HepG2 (cell line): ENCODE data around the gene ZFP36L2. TPM values are rescaled to one million over a fixed set of nuclear protein-coding genes. Genes with fewer than 3 reads are reported as not detected.

Experiments used
- DZIP1 ChIP-seq: sonication (generic); formaldehyde crosslinking; IDR thresholded peaks from 2 replicates; pipeline ENCODE4 v1.5.0; 2020; ENCODE audit warnings: mild to moderate bottlenecking, missing genetic modification reagents
- HHEX ChIP-seq: IDR thresholded peaks from 2 replicates; pipeline ENCODE4 v1.6.1; 2016; ENCODE audit warnings: control low read depth
- JUN ChIP-seq: sonication (generic); formaldehyde crosslinking; IDR thresholded peaks from 2 replicates; pipeline ENCODE4 v1.4.0; 2020; ENCODE audit warnings: mild to moderate bottlenecking, missing genetic modification reagents
- PATZ1 ChIP-seq: sonication (generic); formaldehyde crosslinking; IDR thresholded peaks from 2 replicates; pipeline ENCODE4 v1.4.0; 2020; ENCODE audit warnings: missing genetic modification reagents
- TSC22D2 ChIP-seq: sonication (generic); formaldehyde crosslinking; IDR thresholded peaks from 2 replicates; pipeline ENCODE4 v1.5.1; 2020; ENCODE audit warnings: missing genetic modification reagents, mild to moderate bottlenecking, borderline replicate concordance
- ZC3H4 ChIP-seq: sonication (generic); formaldehyde crosslinking; IDR thresholded peaks from 2 replicates; pipeline ENCODE4 v1.4.0; 2020; ENCODE audit warnings: missing genetic modification reagents, borderline replicate concordance
- ZIK1 ChIP-seq: sonication (generic); formaldehyde crosslinking; IDR thresholded peaks from 2 replicates; pipeline ENCODE4 v1.5.0; 2020; ENCODE audit warnings: mild to moderate bottlenecking, low read depth, missing genetic modification reagents, borderline replicate concordance
- ZNF354B ChIP-seq: sonication (generic); formaldehyde crosslinking; IDR thresholded peaks from 2 replicates; pipeline ENCODE4 v1.8.0; 2022; ENCODE audit warnings: mild to moderate bottlenecking, missing genetic modification reagents
- ZNF564 ChIP-seq: sonication (generic); formaldehyde crosslinking; IDR thresholded peaks from 2 replicates; pipeline ENCODE4 v1.8.1; 2023; ENCODE audit warnings: mild to moderate bottlenecking, missing genetic modification reagents
- ZNF672 ChIP-seq: sonication (generic); formaldehyde crosslinking; IDR thresholded peaks from 2 replicates; pipeline ENCODE4 v1.8.1; 2022; ENCODE audit warnings: missing genetic modification reagents
- polyA plus RNA-seq, 8 experiments: library from polyadenylated mRNA; depleted of rRNA in 3 of 8; stranded (reverse) in 7 of 8; unstranded in 1 of 8; fragments of >200 nt; fragmentation: Illumina TruSeq in 4 of 8; extraction: Trizol in 4 of 8; gene quantifications; 2 replicates each; pipeline versions ENCODE4 v1.2.1 to v1.2.3, GENCODE V29; 2011 to 2016; ENCODE audit warnings: low read depth in 4 of 8, missing spikeins in 1 of 8, mixed read lengths in 1 of 8; ENCODE audit not compliant: insufficient read depth in 1 of 8
- total RNA-seq, 5 experiments: library from RNA; depleted of rRNA; stranded (reverse); fragments of >200 nt; fragmentation: Illumina TruSeq; extraction: Trizol; gene quantifications; 2 replicates each; pipeline ENCODE4 v1.2.3, GENCODE V29; 2016; ENCODE audit warnings: low read depth in 1 of 5

Gene ZFP36L2
- total and polyA plus RNA-seq, 2 of the 13 experiments (the other 11 are each of a cell fraction or from before 2014, with no cell fraction given) = 11.2 to 21.8 TPM

- no peak for TF ChIP-seq DZIP1 (CRISPR knock-in tag)
- no peak for TF ChIP-seq ZNF354B
- TF ChIP-seq HHEX (CRISPR knock-in tag) = no peak
- TF ChIP-seq JUN (CRISPR knock-in tag) = no peak
- TF ChIP-seq TSC22D2 (CRISPR knock-in tag) = no peak
- TF ChIP-seq ZC3H4 (CRISPR knock-in tag) = no peak
- TF ChIP-seq PATZ1 (CRISPR knock-in tag) = no peak
- TF ChIP-seq ZIK1 (CRISPR knock-in tag) = no peak
- no peak for TF ChIP-seq ZNF564 (CRISPR knock-in tag)
- TF ChIP-seq ZNF672 (CRISPR knock-in tag) = no peak
- TF ChIP-seq, all 625 proteins: peak for 0
Measured at GRCh38 chr2:43209204-43209717, 17.1 kb downstream of the ZFP36L2 start (continued).
